WERI-Rb-1 (cell line): Measurements from ENCODE around the gene RBP2.

Source experiments
- DNase-seq: peaks from one replicate; pipeline ENCODE4 v3.0.0-alpha.2; 2020
- H3K27ac ChIP-seq: fragments of 250-450 bp; sonication (Bioruptor Pico); 2 replicates; pipeline ENCODE4 v1.5.1; 2020; ENCODE audit warnings: mild to moderate bottlenecking, moderate library complexity
- H3K27me3 ChIP-seq: fragments of 250-450 bp; sonication (Bioruptor Pico); 2 replicates; pipeline ENCODE4 v1.5.1; 2021; ENCODE audit warnings: mild to moderate bottlenecking, low read depth, moderate library complexity; ENCODE audit not compliant: insufficient read depth, severe bottlenecking
- H3K36me3 ChIP-seq: fragments of 250-450 bp; sonication (Bioruptor Pico); 2 replicates; pipeline ENCODE4 v1.5.1; 2020; ENCODE audit warnings: mild to moderate bottlenecking, moderate library complexity
- H3K4me3 ChIP-seq: 2 replicates; pipeline ENCODE4 v1.5.1; 2011; ENCODE audit warnings: low read depth, mild to moderate bottlenecking, control low read depth, low read length
- H3K9me3 ChIP-seq: fragments of 250-450 bp; sonication (Bioruptor Pico); 2 replicates; pipeline ENCODE4 v1.5.1; 2021; ENCODE audit warnings: mild to moderate bottlenecking, moderate library complexity; ENCODE audit not compliant: severe bottlenecking
- TF ChIP-seq, protein P1 (sequence below): IDR thresholded peaks from 2 replicates; pipeline ENCODE4 v1.5.1; 2011; ENCODE audit warnings: low read depth, mild to moderate bottlenecking, control low read depth, inconsistent platforms, low read length

RBP2 gene

DNA sequence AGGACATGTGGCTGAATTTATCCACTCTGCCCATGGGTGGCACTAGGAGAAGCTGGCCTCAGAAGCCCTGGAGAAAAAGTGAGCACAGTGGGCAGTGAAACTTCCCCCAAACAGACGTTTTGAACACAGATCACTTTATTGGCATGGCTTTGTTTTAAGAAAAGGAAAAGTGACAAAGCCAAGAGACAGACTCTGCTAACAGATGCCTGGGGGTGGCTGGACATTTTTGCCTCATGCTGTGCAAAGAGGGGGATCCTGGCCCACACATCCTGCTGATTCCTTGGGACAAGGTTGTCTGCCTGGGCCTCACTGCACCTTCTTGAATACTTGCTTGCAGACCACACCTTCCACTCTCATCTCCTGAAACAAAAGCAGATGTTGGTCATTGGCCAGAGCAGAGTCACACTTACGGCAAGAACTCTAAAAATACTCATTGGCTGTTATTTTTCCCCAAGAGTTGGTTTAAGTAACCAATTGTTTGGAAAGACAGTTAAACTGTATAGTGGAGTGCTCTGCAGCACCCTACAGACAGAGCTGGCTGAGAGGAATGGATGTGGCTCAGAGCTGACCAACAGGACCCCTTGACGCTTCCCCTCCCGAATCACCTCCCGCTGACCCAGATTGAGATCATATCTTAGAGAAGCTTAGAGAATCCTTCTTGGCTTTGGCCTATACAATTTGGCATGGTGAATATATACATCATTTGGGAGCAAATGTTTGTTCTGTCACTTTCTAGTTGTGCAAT is 41.2 kb upstream of the RBP2 start:
- Histone ChIP-seq H3K27me3 (no peaks in the 10 kb centered on the region), H3K36me3 (no peaks in the 10 kb centered on the region), H3K4me3 (no peak overlapping the region), H3K27ac (no peak overlapping the region), H3K9me3 (no peaks in the 10 kb centered on the region)
- TF ChIP-seq, protein P1, sequence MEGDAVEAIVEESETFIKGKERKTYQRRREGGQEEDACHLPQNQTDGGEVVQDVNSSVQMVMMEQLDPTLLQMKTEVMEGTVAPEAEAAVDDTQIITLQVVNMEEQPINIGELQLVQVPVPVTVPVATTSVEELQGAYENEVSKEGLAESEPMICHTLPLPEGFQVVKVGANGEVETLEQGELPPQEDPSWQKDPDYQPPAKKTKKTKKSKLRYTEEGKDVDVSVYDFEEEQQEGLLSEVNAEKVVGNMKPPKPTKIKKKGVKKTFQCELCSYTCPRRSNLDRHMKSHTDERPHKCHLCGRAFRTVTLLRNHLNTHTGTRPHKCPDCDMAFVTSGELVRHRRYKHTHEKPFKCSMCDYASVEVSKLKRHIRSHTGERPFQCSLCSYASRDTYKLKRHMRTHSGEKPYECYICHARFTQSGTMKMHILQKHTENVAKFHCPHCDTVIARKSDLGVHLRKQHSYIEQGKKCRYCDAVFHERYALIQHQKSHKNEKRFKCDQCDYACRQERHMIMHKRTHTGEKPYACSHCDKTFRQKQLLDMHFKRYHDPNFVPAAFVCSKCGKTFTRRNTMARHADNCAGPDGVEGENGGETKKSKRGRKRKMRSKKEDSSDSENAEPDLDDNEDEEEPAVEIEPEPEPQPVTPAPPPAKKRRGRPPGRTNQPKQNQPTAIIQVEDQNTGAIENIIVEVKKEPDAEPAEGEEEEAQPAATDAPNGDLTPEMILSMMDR = no peak
- DNase-seq = no peak

DNA sequence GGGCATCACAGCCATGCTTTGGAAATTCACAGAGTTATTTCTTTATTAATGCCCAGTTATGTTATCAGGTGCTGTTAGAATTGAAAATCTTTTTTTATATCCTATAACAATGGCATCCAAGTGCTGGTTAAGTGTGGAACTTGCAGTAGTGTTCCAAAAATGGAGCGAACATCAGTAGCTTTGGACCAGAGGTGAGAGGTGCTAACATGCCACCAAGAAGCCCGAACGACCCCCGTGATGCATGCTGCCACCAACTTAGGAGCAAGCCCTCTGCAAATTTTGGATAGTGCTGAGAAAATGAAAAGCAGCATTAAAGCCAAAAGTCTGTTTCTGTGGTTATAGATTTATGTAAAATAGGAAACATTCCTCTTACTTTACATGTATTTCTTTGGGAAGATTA is 38.4 kb upstream of the RBP2 start:
- no peaks in the 10 kb centered on the region for H3K9me3 ChIP-seq
- H3K27me3 ChIP-seq = no peaks in the 10 kb centered on the region
- H3K4me3 ChIP-seq = no peak overlapping the region
- no peak for DNase-seq
- TF ChIP-seq, protein P1 = no peak
- H3K27ac ChIP-seq = no peak overlapping the region
- no peaks in the 10 kb centered on the region for H3K36me3 ChIP-seq

DNA sequence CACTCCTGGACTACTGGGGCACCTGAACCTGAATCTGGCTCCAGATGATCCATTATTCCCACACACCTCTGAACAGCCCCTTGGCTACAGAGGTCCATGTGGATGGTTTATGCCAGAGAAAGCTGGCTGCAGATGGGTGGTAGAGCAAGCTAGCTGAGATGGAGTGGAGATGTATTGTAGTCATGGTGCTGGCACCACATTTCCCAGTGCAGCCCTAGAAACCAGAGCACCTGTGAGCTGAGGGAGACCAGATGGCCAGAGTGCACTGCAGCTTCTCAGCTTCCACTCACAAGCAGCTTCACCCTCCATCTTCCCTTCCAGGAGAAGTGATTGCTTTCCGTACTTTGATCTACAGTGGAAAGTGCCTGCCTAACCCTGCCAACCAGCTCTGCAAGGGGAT is 33.3 kb upstream of the RBP2 start:
- H3K27me3 ChIP-seq = no peaks in the 10 kb centered on the region
- TF ChIP-seq, protein P1 = no peak
- DNase-seq = no peak
- H3K36me3 ChIP-seq = no peaks in the 10 kb centered on the region
- no peak overlapping the region for H3K27ac ChIP-seq
- no peak overlapping the region for H3K4me3 ChIP-seq
- H3K9me3 ChIP-seq = no peaks in the 10 kb centered on the region

DNA sequence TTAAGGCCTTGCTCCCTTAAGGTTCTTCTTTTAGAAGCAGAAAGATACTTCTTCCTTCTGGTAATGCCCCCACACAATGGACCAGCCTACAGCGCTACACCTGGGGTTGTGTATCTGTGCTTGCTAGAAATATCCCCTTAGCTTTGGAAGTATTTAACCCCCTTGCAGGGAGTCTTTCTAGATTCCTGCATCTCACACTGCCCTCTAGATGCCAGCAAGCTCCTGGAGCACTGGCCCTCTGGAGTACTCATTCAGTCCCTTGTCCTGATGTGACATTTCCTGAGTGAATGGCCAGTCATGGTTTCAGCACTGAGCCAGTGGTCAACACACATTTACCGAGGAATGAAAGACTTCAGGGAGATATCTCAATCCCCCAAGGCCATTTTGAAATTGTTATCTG is 30.4 kb upstream of the RBP2 start:
- H3K27me3 ChIP-seq = no peaks in the 10 kb centered on the region
- no peak for DNase-seq
- H3K36me3 ChIP-seq = no peaks in the 10 kb centered on the region
- H3K27ac ChIP-seq = no peak overlapping the region
- TF ChIP-seq, protein P1 = no peak
- H3K4me3 ChIP-seq = no peak overlapping the region
- H3K9me3 ChIP-seq = no peaks in the 10 kb centered on the region

DNA sequence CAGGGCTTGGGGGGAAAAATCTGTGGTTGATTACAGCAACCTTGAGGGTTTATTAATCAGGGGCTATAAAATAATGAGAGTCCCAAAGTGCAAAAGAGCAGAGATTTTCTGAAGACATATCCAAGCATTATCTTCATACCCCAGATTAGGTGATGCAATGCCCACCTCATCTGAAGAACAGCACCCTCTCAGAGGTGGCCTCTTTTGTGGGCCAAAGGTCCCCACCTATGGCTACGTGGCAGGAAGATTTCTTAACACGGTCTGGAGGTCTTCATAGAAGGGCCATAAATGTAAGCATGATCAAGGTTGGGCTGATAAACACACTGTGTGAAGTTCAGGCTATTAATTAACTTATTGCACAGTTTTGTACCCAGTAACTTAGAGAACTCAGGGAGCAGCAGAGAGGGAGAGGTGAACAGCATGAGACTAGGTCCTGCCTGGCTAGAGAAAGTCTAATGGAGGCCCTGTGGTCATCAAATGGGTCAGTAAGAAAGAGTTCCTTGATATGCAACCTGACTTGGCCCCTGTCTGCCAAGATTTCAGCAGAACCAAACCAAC is 29.6 kb upstream of the RBP2 start:
- Histone ChIP-seq H3K27ac (no peak overlapping the region), H3K9me3 (no peaks in the 10 kb centered on the region), H3K27me3 (no peaks in the 10 kb centered on the region), H3K4me3 (no peak overlapping the region), H3K36me3 (no peaks in the 10 kb centered on the region)
- TF ChIP-seq, protein P1 = no peak
- DNase-seq = no peak

DNA sequence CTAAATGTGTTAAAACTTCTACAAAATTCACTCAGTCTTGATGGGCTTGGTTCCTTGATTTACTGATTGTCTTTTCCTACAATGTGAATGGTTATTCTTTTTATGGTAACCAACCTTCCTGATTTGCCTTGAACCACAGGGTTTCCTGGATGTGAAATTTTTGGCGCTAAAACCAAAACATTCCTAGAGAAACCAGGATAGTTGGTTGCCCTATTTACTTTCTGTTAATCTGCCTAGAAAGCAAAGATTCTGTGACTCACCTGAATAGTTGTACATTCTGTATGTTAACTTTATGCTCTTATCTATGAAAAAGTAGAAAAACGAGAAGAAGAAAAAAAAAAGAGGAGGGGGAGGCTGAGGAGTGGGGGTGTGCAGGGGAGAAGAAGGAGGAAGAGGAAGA is 23.2 kb upstream of the RBP2 start:
- DNase-seq = no peak
- H3K36me3 ChIP-seq = no peaks in the 10 kb centered on the region
- no peak overlapping the region for H3K4me3 ChIP-seq
- no peaks in the 10 kb centered on the region for H3K27me3 ChIP-seq
- H3K9me3 ChIP-seq = no peaks in the 10 kb centered on the region
- H3K27ac ChIP-seq = no peak overlapping the region
- TF ChIP-seq, protein P1 = no peak
